Astrocyte of the spinal cord (primary cell): ENCODE measurements around the gene UBALD2.

ENCODE experiments used
- DNase-seq: peaks from one replicate; pipeline ENCODE4 v3.0.0; 2011; ENCODE audit warnings: low read depth, low spot score
- H3K4me3 ChIP-seq: 2 replicates; pipeline ENCODE4 v1.5.1; 2011; ENCODE audit warnings: low read depth, mild to moderate bottlenecking, low read length, moderate library complexity
- in situ Hi-C: cut with HindIII; loops from 2 replicates; pipeline ENCODE4 v1.10.0; 2017; ENCODE audit warnings: low sequenced_read_pairs
- TF ChIP-seq, protein P1 (sequence below): IDR thresholded peaks from 2 replicates; pipeline ENCODE4 v1.5.1; 2012; ENCODE audit warnings: low read depth, mild to moderate bottlenecking, low read length, inconsistent platforms

The UBALD2 gene

GRCh38 chr17:76272541-76273444 lies 7.6 kb downstream of the UBALD2 start:
- H3K4me3 ChIP-seq = no peak overlapping the region
- DNase-seq = no peak
- in situ Hi-C loops = no loop called here
- TF ChIP-seq, protein P1, sequence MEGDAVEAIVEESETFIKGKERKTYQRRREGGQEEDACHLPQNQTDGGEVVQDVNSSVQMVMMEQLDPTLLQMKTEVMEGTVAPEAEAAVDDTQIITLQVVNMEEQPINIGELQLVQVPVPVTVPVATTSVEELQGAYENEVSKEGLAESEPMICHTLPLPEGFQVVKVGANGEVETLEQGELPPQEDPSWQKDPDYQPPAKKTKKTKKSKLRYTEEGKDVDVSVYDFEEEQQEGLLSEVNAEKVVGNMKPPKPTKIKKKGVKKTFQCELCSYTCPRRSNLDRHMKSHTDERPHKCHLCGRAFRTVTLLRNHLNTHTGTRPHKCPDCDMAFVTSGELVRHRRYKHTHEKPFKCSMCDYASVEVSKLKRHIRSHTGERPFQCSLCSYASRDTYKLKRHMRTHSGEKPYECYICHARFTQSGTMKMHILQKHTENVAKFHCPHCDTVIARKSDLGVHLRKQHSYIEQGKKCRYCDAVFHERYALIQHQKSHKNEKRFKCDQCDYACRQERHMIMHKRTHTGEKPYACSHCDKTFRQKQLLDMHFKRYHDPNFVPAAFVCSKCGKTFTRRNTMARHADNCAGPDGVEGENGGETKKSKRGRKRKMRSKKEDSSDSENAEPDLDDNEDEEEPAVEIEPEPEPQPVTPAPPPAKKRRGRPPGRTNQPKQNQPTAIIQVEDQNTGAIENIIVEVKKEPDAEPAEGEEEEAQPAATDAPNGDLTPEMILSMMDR = no peak

GRCh38 chr17:76273445-76274111 lies 8.4 kb downstream of the UBALD2 start:
- no peak overlapping the region for H3K4me3 ChIP-seq
- no peak for DNase-seq
- TF ChIP-seq, protein P1 = no peak
- in situ Hi-C loops = no loop called here

DNA sequence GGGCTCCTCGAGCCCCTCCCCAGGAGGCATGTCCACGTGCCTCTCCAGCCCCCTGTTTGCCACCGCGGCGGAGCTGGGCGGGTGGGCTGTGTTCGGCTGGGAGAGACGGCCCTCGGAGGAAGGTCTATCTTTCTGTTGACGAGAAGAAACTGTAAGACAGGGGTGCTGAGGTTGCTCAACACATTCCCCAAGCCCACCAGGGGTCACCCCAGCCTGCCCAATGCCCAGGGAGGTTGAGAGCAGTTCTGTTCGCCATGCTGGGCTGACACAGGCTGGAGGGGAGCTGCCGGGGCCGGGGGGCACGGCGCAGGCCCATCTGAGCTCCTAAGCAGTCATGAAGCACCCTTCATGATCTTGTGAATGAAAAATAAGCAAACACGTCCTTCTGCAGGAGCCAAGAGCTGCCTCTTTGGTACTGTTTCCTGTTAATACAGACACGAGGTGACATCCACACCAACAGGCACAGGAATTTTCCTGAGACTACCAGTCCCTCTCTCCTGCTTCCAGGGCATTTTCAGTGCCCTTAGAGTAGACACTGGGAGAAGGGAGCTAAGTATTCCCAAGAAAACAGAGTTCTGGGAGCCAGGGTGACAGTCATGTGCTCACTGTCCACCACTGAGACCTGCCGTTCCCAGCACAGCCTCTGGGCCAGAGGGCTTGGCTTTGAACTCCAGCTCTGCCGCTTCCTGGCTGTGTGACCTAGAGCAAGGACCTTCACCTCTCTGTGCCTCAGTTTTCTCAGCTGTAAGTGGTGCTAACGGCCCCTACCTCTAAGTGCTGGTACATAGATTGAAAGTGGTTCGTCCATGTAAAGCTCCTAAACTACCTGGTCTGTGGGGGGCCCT lies 9.2 kb downstream of the UBALD2 start:
- no peak for DNase-seq
- in situ Hi-C loops = no loop called here

GRCh38 chr17:76275382-76276068 lies 10.4 kb downstream of the UBALD2 start:
- no peak for DNase-seq
- TF ChIP-seq, protein P1 = no peak
- in situ Hi-C loops = no loop called here
- H3K4me3 ChIP-seq = no peak overlapping the region

More for the DNA sequence above, 9.2 kb downstream of the UBALD2 start:
- TF ChIP-seq, protein P1 = no peak
- H3K4me3 ChIP-seq = no peak overlapping the region

DNA sequence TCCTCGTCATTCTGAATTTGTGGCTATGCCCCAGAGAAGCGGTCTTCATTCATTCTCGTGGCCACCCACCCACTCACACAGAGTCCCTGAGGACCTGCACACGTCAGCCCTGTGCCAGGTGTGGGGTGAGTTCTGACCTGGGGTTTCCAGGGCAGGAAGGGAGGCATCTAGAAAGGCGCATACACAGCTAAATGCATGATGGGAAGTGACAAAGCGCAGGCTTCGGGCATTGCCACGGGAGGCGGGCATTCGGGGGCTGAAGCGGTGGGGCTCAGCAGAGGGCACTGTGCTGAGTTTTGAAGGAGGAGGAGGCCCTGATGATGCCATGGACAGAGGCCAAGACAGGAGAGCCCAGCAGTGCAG lies 10.9 kb downstream of the UBALD2 start:
- in situ Hi-C loops = no loop called here
- H3K4me3 ChIP-seq = no peak overlapping the region
- TF ChIP-seq, protein P1 = no peak
- DNase-seq = no peak
